Measurements from ENCODE around the gene MARCKS.

GRCh38 chr6:113837170-113837569, 20.0 kb upstream of the MARCKS start:
- TF ChIP-seq CREM (IDR thresholded peaks at IDR 0.05; ENCODE audit: low read depth) = no peak
- no peak for TF ChIP-seq PBX3 (IDR thresholded peaks at IDR 0.05; ENCODE audit: insufficient replicate concordance, low read depth, low read length)
- no peak for TF ChIP-seq ATF2 (IDR thresholded peaks at IDR 0.05; ENCODE audit: low read length)
- no peak for TF ChIP-seq EP300 (IDR thresholded peaks at IDR 0.05; ENCODE audit: borderline replicate concordance in 1 of 2, control insufficient read depth in 1 of 2, low read depth in 2 of 2, low read length in 2 of 2)
- no peak for TF ChIP-seq TAF1 (IDR thresholded peaks at IDR 0.05; ENCODE audit: borderline replicate concordance, low read depth, low read length)
